T-helper 1 cell treated with Interleukin-12 subunit alpha and Interleukin-12 subunit beta and Interleukin-4 antibody, amounts not matched to agents 30 ng/mL and 1 ng/mL, for 36 hours (primary cell): Measurements from ENCODE around the gene VARS2. TPM values are rescaled to one million over a fixed set of nuclear protein-coding genes. Genes with fewer than 3 reads are reported as not detected.
"Not testable (repeated sequence)": the region's sequence is repeated elsewhere in the genome, so short reads cannot be mapped to it uniquely, and the experiment has no call there.

Source experiments
- intact Hi-C: fragments of 100-400 bp; cut with micrococcal nuclease; formaldehyde crosslinking; loops from one replicate; pipeline ENCODE4 v1.15.1; 2024
- total RNA-seq: library from RNA; stranded (reverse); gene quantifications from 2 replicates; pipeline ENCODE4 v1.2.3, GENCODE V29; 2022

The VARS2 gene
- total RNA-seq, 1 donor from 2014 or later = 47.2 TPM

GRCh38 chr6:30896541-30896940 is 17.5 kb upstream of the VARS2 start:
- intact Hi-C loops = no loop called here

DNA sequence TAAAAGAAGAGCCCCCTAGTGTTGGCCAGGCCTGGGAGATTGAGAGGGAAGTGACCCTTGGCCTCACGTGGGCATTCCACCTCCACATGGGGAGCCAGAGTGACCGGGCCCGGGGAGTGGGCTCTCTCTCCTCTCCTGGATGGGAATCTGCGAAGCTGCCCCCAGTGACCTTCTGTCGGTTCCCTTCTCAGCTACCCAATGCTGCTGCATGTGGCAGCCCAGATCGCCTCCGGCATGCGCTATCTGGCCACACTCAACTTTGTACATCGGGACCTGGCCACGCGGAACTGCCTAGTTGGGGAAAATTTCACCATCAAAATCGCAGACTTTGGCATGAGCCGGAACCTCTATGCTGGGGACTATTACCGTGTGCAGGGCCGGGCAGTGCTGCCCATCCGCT is 16.2 kb upstream of the VARS2 start:
- intact Hi-C loops = no loop called here

DNA sequence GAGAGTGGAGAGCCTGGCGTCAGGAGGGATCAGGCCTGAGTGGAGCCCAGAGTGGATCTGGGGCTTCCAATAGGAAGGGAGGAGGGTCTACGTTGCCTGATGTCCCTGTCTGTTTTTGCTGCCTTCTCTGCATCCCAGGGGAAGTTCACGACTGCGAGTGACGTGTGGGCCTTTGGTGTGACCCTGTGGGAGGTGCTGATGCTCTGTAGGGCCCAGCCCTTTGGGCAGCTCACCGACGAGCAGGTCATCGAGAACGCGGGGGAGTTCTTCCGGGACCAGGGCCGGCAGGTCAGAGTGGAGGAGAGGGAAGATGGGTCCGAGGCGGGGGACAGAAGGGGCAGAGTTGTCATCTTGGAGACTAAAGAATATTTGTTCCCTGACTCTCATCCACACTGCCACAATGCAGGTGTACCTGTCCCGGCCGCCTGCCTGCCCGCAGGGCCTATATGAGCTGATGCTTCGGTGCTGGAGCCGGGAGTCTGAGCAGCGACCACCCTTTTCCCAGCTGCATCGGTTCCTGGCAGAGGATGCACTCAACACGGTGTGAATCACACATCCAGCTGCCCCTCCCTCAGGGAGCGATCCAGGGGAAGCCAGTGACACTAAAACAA is 15.2 kb upstream of the VARS2 start:
- intact Hi-C loops = no loop called here

DNA sequence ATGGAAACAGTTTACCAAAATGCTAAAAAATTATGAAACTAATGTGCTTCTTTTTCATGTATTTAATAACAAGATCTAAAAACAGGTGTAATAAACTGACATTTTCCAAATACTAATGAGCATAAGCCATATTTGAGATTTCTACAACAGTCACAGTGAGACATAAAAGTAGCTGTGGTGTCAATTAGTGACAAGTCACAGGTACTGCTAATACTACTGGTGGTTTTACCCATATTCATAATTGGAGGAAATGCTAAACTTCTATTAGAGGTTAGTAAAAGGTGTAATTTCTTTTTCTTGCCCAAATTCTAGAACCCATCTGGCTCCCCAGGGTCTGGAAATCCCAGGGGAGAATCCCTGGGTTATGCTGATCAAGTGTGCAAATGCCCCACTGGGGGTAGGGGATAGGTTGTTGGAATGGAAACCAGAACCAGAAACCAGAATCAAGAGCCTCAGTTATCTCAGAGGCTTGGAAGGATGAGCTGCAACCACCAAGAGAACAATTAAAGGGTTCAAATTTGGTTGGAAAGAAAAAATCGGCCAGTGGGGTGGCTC is 13.1 kb upstream of the VARS2 start:
- intact Hi-C loops = loop anchor here (10.0 kb wide), 1 partner anchor 416 kb away; the partner anchor contains the start of gene HLA-E

DNA sequence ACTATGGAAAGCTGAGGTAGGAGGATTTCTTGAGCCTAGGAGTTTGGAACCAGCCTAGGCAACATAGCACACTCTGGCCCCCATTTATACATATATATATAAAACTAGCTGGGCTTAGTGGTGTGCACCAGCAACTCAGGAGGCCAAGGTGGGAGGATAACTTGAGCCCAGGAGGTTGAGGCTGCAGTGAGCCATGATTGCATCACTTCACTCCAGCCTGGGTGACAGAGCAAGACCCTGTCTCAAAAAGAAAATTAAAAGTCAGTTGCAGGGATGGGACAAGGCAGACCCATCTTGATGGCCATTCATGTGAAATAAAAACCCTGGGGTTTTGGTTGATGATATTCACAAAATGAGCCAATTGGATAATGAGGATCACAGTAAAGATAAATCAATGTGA is 12.6 kb upstream of the VARS2 start:
- intact Hi-C loops = loop anchor here (10.0 kb wide), 1 partner anchor 417 kb away; the partner anchor contains the start of gene HLA-E

- intact Hi-C loops = loop anchor here (10.0 kb wide), 1 partner anchor 417 kb away; the partner anchor contains the start of gene HLA-E
These were observed 11.8 kb upstream of the VARS2 start for GRCh38 chr6:30902196-30902595.

DNA sequence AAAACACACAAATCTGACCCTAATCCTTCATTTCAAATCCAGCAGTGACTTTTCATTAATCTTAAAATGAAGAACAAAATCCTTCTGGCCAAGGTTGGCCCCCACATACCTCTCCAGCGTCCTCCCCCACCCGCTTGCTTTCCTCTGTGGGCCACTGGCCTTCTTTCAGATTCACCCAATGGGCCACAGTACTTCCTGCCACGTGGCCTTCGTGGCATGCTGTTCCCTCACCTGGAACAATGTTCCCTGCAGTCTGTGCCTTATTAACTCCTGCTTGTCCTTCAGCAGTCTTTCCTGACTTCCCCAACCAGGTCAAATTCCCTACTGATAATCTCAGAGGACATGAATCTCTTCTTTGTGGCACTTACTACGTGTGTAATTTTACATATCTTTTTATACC is 11.3 kb upstream of the VARS2 start:
- intact Hi-C loops = loop anchor here (10.0 kb wide), 1 partner anchor 418 kb away; the partner anchor contains the start of gene HLA-E

DNA sequence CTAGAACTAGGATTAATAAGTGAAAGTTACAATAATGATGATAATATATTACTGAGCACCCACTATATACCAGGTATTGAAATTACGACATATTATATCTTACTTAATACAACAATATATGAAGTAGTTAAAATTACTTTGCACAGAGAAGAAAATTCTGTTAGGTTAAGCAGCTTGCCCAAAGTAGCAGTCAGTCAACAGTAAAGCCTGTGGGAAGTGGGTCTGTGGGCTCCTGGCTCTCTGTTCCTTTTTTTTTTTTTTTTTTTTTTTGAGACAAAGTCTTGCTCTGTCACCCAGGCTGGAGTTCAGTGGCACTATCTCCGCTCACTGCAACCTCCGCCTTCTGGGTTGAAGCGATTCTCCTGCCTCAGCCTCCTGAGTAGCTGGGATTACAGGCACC is 10.8 kb upstream of the VARS2 start:
- intact Hi-C loops = loop anchor here (10.0 kb wide), 1 partner anchor 418 kb away; the partner anchor contains the start of gene HLA-E

GRCh38 chr6:30907290-30907757 is 6.7 kb upstream of the VARS2 start:
- intact Hi-C loops = loop anchor here (5.0 to 10.0 kb wide), 2 partner anchors 335 to 423 kb away; partner anchors contain the start of genes ABCF1 and HLA-E

DNA sequence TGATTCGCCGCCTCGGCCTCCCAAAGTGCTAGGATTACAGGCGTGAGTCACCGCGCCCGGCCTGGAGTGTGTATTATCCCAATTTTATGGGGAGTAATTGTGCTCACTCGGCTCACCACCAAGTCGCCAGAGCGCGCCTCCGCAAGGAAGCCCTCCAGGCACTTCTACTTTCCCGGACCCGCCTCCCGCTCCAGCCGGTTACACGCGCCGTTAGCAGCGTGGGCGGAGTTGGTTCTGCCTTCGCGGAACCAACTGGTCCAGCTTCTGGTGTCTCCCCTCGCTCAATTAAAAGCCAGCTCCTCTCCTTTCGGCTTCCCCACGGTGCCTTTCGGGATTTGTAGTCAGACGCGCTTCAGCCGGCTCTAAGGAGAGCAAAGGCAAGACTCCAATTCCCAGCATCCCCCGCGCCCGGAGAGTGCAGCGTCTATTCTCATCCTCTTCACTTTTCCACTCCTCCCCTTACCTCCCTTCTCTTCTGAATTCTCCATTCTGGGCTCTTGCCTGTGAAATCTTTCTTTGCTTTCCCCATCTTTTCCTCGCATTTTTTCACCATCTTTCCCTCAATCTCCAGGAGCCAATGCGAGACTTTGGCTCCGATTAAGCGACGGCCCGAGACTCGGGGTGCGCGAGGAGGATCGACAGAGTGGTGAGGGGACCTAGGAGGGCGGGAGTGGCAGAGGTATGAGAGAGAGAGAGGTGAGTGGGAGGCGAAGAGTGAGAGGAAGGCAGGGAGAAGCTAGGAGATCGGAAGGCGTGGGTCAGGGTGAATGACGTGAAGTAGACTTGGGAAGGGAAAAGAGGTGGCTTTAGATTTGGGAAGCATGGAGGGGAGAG is 6.1 kb upstream of the VARS2 start, which contains the start of gene GTF2H4:
Gene GTF2H4, plus strand, starts transcription at position 450 of the 834 bp plus-strand sequence.
- intact Hi-C loops = loop anchor here (1.0 to 10.0 kb wide), 13 partner anchors 164 to 695 kb away; partner anchors contain the start of genes ABCF1, C6orf136, DHX16 and GNL1

DNA sequence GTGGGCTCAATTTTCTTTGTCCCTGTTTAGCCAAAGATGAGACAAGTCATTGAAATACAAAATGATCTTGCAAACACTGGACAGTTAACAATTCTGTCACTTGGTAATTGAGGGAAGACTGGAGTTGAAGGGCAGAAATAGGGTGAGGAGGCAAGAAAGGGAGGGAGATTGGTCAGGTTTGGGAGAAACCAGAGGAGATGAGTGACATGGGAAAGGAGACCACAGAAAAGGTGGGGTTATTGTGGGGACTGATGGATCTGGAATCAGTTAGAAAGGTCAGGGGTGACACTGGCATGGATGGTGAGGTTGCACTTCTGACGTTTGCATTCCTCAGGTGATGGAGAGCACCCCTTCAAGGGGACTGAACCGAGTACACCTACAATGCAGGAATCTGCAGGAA is 5.3 kb upstream of the VARS2 start:
- intact Hi-C loops = loop anchor here (1.0 to 10.0 kb wide), 13 partner anchors 164 to 696 kb away; partner anchors contain the start of genes ABCF1, C6orf136, DHX16 and GNL1

- intact Hi-C loops = not testable (repeated sequence)
These were observed 3.6 kb upstream of the VARS2 start for GRCh38 chr6:30910473-30910872.

DNA sequence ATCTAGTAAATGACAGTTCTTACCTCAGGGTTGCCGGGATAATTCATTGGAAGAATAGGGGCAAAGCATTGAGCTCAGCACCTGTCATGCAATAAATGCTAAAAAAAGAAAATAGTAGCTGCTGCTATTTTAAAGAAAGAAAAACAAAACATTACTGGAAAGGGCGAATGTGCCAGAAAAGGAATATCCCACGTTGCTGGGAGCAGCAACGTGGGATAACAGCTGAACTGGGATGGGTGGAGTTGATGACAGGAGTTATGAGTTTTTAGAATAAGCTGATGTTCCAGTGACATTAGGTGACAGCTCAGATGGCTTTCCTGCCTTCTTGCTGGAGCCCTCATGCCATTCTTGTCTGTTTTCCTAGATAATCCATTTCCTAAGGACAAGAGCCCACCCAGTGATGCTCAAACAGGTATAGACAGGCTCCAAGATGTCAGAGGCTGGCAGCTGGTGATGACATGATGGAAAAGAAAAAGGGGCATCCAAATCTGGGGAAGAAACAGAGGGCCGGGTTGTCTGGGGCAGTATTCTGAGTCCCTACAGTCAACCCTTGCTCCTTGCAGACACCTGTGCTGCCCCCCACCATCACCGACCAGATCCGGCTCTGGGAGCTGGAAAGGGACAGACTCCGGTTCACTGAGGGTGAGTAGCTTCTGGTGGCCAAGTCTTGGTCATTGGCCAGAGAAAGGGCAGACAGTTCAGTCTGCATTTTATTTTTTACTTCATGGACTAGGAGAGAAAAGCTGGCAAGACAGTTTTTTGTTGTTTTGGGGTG is 1.1 kb upstream of the VARS2 start:
- intact Hi-C loops = no loop called here

- intact Hi-C loops = loop anchor here (1.0 to 2.0 kb wide), 3 partner anchors 29 to 245 kb away; partner anchors contain the start of genes DDR1 and TCF19
These were observed 340 bp upstream of the VARS2 start for GRCh38 chr6:30913721-30914075.

DNA sequence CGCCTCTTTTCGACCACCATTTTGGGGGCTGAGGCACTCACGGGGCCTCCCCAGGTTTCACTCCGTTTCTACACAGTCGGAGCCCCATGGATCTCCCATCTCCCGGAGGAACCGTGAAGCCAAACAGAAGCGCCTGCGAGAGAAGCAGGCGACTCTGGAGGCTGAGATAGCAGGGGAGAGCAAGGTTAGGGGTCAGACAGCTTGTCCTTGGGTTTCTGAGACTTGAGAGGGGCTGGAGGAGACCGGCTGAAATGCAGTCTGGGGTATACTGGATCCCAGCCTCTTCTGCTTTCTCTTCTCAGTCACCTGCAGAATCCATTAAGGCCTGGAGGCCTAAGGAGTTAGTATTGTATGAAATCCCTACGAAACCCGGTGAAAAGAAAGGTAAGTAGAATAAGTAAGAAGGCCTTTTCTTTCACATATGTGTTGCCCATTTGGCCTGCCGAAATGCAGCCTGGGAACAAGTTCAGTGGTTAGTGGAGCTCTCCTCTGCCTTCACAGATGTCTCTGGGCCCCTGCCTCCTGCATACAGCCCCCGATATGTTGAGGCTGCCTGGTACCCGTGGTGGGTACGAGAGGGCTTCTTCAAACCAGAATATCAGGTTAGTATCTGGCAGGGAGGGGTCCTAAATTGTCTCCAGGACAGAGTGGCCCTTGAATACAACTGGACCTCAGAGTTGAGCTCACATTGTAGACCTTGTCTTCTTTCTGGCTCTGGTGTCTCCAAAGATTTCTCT is 984 bp downstream of the VARS2 start:
- intact Hi-C loops = loop anchor here (1.0 to 2.0 kb wide), 8 partner anchors 30 to 244 kb away; partner anchors contain the start of genes DDR1 and TCF19

DNA sequence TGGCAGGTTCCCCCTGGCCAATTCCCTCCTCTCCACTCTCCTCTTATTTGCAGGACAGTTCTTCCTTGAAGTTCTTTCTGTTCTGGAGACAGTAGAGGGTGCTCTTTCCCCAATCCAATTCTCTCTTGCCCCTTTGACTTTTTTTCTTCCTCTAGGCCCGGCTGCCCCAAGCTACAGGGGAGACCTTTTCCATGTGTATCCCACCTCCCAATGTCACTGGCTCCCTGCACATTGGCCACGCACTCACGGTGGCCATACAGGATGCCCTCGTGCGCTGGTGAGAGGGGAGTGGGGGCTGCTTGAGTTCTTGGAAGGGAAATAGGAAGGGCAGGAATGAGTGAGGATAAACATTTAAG is 1.5 kb downstream of the VARS2 start:
- intact Hi-C loops = loop anchor here (1.0 to 2.0 kb wide), 7 partner anchors 31 to 243 kb away; partner anchors contain the start of genes DDR1 and TCF19

DNA sequence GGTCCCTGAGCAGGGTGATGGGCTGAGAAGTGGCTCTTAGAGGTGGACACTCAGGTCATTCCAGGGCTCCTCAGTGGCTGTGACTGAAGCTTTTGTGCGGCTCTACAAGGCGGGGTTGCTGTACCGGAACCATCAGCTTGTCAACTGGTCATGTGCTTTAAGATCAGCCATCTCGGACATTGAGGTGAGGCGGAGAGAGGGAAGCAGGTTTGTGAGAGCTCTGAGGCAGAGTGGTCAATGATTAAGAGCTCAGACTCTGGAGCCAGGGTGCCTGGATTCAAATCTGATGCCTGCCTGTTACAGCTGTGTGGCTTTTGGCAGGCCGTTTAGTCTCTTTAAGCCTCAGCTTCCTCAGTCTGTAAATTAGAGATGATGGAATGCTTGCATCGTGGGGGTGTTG is 3.0 kb downstream of the VARS2 start:
- intact Hi-C loops = no loop called here

- intact Hi-C loops = no loop called here
These were observed 3.4 kb downstream of the VARS2 start for GRCh38 chr6:30917487-30917886.

- intact Hi-C loops = no loop called here
These were observed 4.6 kb downstream of the VARS2 start for GRCh38 chr6:30918670-30919069.

DNA sequence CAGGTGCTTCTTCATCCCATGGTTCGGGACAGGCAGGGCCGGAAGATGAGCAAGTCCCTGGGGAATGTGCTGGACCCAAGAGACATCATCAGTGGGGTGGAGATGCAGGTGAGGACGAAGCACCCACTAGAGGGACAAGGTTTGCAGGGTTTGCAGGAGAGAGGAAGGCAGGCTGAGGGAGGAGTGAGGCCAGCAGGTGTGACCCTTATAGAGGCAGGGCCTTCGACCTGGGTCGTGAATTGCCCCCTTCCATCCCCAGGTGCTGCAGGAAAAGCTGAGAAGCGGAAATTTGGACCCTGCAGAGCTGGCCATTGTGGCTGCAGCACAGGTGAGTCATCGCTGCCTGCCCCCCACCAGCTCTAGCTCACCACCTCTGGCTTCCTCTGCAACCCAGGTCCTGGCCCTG is 8.4 kb downstream of the VARS2 start:
- intact Hi-C loops = no loop called here
